ENCODE measurements around the gene SIRT2. TPM values are rescaled to one million over a fixed set of nuclear protein-coding genes. Genes with fewer than 3 reads are reported as not detected.

SIRT2 gene
- total RNA-seq, 1 experiment from 2014 or later, result 51.7 TPM

DNA sequence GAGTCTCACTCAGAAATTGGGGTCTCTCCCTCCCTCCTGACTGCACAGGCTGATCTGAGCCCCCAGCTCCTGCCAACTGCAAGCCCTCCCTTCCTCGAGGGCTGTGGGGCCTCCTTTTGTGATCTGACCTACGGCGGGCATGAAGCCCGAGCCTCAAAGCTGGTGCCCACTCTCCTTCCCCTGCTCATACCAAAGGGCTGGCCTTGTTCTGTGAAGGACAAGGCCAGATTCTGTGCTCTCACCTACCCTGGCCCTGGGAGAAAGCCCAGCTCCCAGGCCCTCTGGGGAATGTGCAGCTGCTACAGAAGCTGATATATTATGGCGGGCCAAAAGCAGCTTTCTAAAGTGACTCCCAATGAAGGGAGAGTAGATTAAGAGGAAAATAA lies 58.8 kb downstream of the SIRT2 start:
- CTCF ChIA-PET, result no interaction called here
- H3K27ac Mint-ChIP-seq (ENCODE audit: unreplicated experiment), result peak overlapping the region; percentile 26
- intact Hi-C loops (cut with micrococcal nuclease; ENCODE audit: unreplicated experiment), result no loop called here

DNA sequence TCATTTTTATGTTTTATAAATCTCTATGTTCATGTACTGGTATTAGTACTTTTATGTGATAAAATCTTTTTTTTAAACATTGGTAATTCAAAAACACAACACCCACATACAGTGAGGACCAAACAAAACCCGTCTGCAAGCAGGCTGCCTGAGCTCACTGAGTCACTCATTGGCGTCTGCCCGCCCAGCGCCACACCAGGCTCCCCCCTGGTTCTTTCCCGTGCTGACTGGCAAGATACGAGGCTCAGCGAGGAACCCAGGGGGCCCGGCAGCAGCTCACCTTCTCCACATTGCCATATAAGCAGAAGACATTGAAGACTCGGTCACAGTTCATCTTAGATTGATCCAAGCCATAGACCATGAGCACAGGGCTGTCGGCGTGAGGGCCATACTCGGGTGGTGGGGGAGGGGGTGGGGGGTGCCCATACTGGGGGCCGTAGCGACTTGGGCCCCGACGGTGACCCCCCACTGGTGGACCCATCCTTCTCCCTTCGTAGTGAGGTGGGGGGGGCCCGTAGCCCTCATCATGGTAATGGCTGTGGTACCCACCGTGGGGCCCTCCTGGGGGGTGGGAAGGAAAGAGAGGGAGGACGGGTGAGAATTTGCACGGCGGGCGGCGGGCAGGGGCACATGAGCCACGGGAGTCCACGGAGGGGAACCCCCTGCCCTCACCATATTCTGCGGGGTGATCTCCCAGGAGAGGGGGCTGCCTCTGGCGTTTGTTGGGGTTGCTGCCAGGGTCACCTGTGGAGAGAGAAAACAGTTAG lies 59.4 kb downstream of the SIRT2 start:
- Mint-ChIP-seq H3K4me3 (ENCODE audit: low read depth, unreplicated experiment) (peak overlapping the region; percentile 36), H3K4me1 (ENCODE audit: low read depth, unreplicated experiment) (peaks cover 34% of the 10 kb centered on the region), H3K9me3 (ENCODE audit: low read depth, unreplicated experiment) (no peaks in the 10 kb centered on the region), H3K27ac (ENCODE audit: unreplicated experiment) (peak overlapping the region; percentile 92), H3K27me3 (ENCODE audit: unreplicated experiment) (no peaks in the 10 kb centered on the region), H3K36me3 (ENCODE audit: insufficient read depth, unreplicated experiment) (peaks cover 99% of the 10 kb centered on the region)
- intact Hi-C loops (cut with micrococcal nuclease; ENCODE audit: unreplicated experiment), result no loop called here
- BruUV-seq (replicated peaks), result no TSS peak
- TF ChIP-seq, protein P1, sequence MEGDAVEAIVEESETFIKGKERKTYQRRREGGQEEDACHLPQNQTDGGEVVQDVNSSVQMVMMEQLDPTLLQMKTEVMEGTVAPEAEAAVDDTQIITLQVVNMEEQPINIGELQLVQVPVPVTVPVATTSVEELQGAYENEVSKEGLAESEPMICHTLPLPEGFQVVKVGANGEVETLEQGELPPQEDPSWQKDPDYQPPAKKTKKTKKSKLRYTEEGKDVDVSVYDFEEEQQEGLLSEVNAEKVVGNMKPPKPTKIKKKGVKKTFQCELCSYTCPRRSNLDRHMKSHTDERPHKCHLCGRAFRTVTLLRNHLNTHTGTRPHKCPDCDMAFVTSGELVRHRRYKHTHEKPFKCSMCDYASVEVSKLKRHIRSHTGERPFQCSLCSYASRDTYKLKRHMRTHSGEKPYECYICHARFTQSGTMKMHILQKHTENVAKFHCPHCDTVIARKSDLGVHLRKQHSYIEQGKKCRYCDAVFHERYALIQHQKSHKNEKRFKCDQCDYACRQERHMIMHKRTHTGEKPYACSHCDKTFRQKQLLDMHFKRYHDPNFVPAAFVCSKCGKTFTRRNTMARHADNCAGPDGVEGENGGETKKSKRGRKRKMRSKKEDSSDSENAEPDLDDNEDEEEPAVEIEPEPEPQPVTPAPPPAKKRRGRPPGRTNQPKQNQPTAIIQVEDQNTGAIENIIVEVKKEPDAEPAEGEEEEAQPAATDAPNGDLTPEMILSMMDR (IDR thresholded peaks at IDR 0.05; ENCODE audit: unreplicated experiment), result no peak
- CTCF ChIA-PET, result interaction anchor here (1.3 kb wide), 1 partner anchor 90 kb away, joined by 4 read pairs; the partner anchor contains the start of genes MRPS12 and SARS2
- DNase-seq, result no peak

More for the DNA sequence above, 58.8 kb downstream of the SIRT2 start:
- no peaks in the 10 kb centered on the region for H3K9me3 Mint-ChIP-seq (ENCODE audit: low read depth, unreplicated experiment)
- H3K4me1 Mint-ChIP-seq (ENCODE audit: low read depth, unreplicated experiment), result peaks cover 34% of the 10 kb centered on the region
- H3K36me3 Mint-ChIP-seq (ENCODE audit: insufficient read depth, unreplicated experiment), result peaks cover 99% of the 10 kb centered on the region
- peak overlapping the region; percentile 1 for H3K4me3 Mint-ChIP-seq (ENCODE audit: low read depth, unreplicated experiment)
- BruUV-seq (replicated peaks), result no TSS peak
- TF ChIP-seq, protein P1 (IDR thresholded peaks at IDR 0.05; ENCODE audit: unreplicated experiment), result no peak
- DNase-seq, result no peak
- H3K27me3 Mint-ChIP-seq (ENCODE audit: unreplicated experiment), result no peaks in the 10 kb centered on the region

DNA sequence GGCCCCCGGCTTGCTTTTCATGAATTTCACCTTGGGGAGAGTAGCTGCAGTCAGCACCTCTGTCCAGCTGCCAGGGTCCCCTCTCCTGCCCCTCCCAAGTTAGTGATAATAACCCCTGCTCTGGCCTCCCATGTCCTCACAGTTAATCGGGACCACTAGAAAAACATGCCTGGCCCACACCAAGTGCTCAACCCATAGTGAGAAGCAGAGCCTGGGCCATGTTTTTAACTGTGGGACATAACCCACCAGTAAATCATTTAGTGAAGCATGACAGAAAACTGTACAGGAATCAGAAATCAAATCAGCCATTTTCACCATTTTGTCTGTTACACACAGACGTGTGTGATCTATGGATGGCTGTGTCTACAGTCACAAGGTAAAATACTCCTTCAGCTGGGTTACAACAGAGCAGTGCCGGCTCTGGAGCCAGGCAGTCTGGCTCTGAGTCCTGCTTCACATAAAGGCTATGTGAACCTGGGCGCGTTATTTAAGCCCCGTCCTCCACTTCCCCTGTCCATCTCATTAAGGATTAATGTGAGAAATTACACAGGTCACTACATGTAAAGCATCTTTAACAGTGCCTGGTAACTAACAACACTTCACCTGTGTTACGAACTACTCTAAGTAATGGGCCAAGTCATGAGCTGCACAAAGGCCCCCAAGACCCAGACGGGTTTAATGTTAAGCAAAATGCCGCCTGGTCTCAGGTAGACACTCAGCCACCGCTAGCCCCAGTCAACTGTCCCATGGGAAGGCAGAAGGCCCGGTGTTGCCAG lies 60.2 kb downstream of the SIRT2 start:
- peaks cover 98% of the 10 kb centered on the region for H3K36me3 Mint-ChIP-seq (ENCODE audit: insufficient read depth, unreplicated experiment)
- TF ChIP-seq, protein P1 (IDR thresholded peaks at IDR 0.05; ENCODE audit: unreplicated experiment), result no peak
- H3K9me3 Mint-ChIP-seq (ENCODE audit: low read depth, unreplicated experiment), result no peaks in the 10 kb centered on the region
- no TSS peak for BruUV-seq (replicated peaks)
- peaks cover 34% of the 10 kb centered on the region for H3K4me1 Mint-ChIP-seq (ENCODE audit: low read depth, unreplicated experiment)
- intact Hi-C loops (cut with micrococcal nuclease; ENCODE audit: unreplicated experiment), result no loop called here
- CTCF ChIA-PET, result interaction anchor here (1.1 to 1.3 kb wide), 2 partner anchors 40 to 91 kb away, joined by 3 to 4 read pairs; partner anchors contain the start of genes MRPS12 and SARS2
- H3K27me3 Mint-ChIP-seq (ENCODE audit: unreplicated experiment), result no peaks in the 10 kb centered on the region
- DNase-seq, result no peak
- peak overlapping the region; percentile 92 for H3K27ac Mint-ChIP-seq (ENCODE audit: unreplicated experiment)
- H3K4me3 Mint-ChIP-seq (ENCODE audit: low read depth, unreplicated experiment), result peak overlapping the region; percentile 36

DNA sequence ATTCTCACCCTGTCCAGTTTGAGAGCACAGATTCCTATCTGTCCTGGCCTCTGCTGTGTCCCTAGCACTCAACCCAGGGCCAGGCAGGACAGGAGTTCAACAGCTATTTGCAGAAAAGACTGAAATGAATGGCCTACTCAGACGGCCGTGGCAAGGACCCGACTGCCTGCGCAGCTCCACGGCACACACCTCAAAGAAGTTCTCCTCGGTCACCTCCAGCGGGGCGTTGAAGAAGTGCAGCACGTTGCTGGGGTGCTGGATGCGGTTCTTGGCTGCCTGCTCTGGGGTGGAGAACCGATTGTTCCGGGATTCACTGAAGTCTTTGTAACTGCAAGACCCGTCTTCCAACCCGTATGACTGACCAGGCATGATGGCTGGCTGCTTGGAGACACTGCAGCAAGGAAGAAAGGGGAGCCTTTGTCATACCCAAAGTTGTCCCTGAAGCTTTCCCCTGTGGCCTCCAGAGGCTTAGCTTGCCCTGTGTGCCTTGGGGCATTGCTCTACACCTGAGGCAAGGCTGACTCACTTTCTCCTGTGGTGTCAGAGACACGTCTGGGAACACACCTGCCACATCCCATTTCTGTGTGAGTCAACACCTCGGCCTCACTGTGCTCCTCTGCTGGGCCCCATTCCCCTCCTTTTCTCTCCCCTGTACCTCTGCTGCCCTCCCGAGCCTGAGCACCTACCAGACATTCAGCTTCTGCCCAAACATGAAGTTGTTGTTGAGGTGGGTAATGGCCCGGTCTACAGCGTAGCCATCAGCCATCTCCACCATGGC lies 61.0 kb downstream of the SIRT2 start:
- CTCF ChIA-PET, result interaction anchor here (1.1 to 1.3 kb wide), 2 partner anchors 39 to 92 kb away, joined by 3 to 4 read pairs; partner anchors contain the start of genes MRPS12 and SARS2
- BruUV-seq (replicated peaks), result no TSS peak
- no peaks in the 10 kb centered on the region for H3K27me3 Mint-ChIP-seq (ENCODE audit: unreplicated experiment)
- H3K36me3 Mint-ChIP-seq (ENCODE audit: insufficient read depth, unreplicated experiment), result peaks cover 98% of the 10 kb centered on the region
- H3K4me3 Mint-ChIP-seq (ENCODE audit: low read depth, unreplicated experiment), result peak overlapping the region; percentile 36
- DNase-seq, result peak; percentile 62
- H3K9me3 Mint-ChIP-seq (ENCODE audit: low read depth, unreplicated experiment), result no peaks in the 10 kb centered on the region
- TF ChIP-seq, protein P1 (IDR thresholded peaks at IDR 0.05; ENCODE audit: unreplicated experiment), result no peak
- peaks cover 34% of the 10 kb centered on the region for H3K4me1 Mint-ChIP-seq (ENCODE audit: low read depth, unreplicated experiment)
- intact Hi-C loops (cut with micrococcal nuclease; ENCODE audit: unreplicated experiment), result no loop called here
- peak overlapping the region; percentile 92 for H3K27ac Mint-ChIP-seq (ENCODE audit: unreplicated experiment)
